ENCODE results near the gene EXOC6B. TPM values are rescaled to one million over a fixed set of nuclear protein-coding genes. Genes with fewer than 3 reads are reported as not detected.

EXOC6B gene
- total RNA-seq, 1 donor from 2014 or later: 13.8 TPM

DNA sequence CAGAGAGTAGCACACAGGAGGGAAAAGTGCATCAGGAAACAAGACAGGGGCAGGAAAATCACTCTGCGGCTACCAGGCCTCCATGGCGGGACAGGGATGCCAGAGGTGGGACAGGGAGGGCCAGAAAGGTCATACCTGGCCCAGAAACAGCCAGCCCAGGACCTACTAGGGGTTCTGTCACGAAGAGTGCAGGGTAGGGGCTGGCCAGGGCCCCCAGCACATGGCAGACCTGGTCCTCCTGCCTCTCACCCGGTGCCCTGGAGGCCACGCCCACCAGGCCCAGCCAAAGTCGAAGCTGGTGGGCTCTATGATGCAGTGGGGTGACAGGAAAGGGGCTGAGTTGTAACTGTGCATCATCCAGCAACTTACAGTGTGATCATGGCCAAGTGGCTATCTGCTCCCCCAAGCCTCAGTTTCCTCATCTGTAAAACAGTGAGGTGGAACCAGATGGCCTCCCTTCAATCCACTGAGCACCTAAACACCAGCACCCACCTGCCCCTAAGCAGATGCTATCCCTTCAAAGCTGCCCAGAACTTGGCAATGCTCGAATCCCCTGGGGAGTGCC is 688.8 kb downstream of the EXOC6B start:
- Mint-ChIP-seq H3K9me3 (no peaks in the 10 kb centered on the region), H3K36me3 (ENCODE audit: low read depth) (no peaks in the 10 kb centered on the region), H3K4me1 (peaks cover 2% of the 10 kb centered on the region), H3K4me3 (no peak overlapping the region), H3K27me3 (peaks cover 3% of the 10 kb centered on the region), H3K27ac (no peak overlapping the region)
- no peak for DNase-seq
- TF ChIP-seq, protein P1, sequence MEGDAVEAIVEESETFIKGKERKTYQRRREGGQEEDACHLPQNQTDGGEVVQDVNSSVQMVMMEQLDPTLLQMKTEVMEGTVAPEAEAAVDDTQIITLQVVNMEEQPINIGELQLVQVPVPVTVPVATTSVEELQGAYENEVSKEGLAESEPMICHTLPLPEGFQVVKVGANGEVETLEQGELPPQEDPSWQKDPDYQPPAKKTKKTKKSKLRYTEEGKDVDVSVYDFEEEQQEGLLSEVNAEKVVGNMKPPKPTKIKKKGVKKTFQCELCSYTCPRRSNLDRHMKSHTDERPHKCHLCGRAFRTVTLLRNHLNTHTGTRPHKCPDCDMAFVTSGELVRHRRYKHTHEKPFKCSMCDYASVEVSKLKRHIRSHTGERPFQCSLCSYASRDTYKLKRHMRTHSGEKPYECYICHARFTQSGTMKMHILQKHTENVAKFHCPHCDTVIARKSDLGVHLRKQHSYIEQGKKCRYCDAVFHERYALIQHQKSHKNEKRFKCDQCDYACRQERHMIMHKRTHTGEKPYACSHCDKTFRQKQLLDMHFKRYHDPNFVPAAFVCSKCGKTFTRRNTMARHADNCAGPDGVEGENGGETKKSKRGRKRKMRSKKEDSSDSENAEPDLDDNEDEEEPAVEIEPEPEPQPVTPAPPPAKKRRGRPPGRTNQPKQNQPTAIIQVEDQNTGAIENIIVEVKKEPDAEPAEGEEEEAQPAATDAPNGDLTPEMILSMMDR (IDR thresholded peaks at IDR 0.05): no peak
- POLR2A ChIA-PET: no interaction called here
- intact Hi-C loops (cut with micrococcal nuclease): no loop called here
- CTCF ChIA-PET: no interaction called here
- no peak for ATAC-seq (ENCODE audit: low read depth)

DNA sequence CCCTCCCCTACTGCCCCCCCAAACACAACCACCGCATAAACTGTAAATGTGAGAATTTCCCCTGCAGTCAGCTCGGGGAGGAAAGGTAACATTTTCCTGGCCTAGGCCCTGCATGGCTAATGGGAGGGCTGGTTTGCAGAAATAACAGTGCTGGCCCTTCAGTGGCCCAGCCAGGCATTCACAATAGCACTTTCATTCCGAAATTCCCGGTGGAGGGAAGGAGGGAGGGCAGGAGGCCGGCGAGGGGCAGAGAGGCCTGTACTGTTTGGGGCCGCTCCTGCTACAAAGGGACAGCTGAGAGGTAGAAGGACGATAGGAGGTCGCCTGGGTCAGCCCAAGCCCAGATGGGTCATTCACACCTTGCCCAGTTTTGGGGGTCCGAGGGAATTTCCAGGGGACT is 689.5 kb downstream of the EXOC6B start:
- Mint-ChIP-seq H3K27ac (no peak overlapping the region), H3K4me3 (no peak overlapping the region), H3K36me3 (ENCODE audit: low read depth) (no peaks in the 10 kb centered on the region), H3K9me3 (no peaks in the 10 kb centered on the region), H3K4me1 (peaks cover 2% of the 10 kb centered on the region), H3K27me3 (peaks cover 1% of the 10 kb centered on the region)
- TF ChIP-seq, protein P1 (IDR thresholded peaks at IDR 0.05): no peak
- POLR2A ChIA-PET: no interaction called here
- CTCF ChIA-PET: no interaction called here
- ATAC-seq (ENCODE audit: low read depth) (no peak), DNase-seq (no peak)
- intact Hi-C loops (cut with micrococcal nuclease): no loop called here

DNA sequence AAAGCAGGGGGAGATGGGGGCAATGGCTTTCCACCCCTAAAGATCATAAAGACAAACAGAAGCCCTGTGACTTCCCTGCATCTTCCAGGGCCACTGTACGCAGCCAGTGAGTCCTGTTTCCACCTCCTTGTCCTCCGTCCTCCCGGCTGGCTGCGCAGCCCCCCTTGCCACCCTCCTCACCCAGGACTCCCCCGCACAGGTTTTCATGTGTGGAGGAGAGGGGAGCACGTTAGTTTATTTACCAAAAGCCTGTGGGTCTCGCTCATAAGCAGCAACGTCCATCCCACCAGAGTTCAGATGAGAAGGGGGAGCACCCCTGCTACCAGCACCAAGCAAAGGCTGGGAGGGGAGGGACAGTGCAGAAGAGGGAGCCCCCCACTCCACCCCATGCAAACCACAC is 689.9 kb downstream of the EXOC6B start:
- Mint-ChIP-seq H3K27ac (no peak overlapping the region), H3K4me1 (peaks cover 2% of the 10 kb centered on the region), H3K4me3 (no peak overlapping the region), H3K36me3 (ENCODE audit: low read depth) (no peaks in the 10 kb centered on the region), H3K9me3 (no peaks in the 10 kb centered on the region), H3K27me3 (peaks cover 3% of the 10 kb centered on the region)
- ATAC-seq (ENCODE audit: low read depth) (no peak), DNase-seq (no peak)
- ChIA-PET POLR2A (no interaction called here), CTCF (no interaction called here)
- TF ChIP-seq, protein P1 (IDR thresholded peaks at IDR 0.05): no peak
- intact Hi-C loops (cut with micrococcal nuclease): no loop called here

DNA sequence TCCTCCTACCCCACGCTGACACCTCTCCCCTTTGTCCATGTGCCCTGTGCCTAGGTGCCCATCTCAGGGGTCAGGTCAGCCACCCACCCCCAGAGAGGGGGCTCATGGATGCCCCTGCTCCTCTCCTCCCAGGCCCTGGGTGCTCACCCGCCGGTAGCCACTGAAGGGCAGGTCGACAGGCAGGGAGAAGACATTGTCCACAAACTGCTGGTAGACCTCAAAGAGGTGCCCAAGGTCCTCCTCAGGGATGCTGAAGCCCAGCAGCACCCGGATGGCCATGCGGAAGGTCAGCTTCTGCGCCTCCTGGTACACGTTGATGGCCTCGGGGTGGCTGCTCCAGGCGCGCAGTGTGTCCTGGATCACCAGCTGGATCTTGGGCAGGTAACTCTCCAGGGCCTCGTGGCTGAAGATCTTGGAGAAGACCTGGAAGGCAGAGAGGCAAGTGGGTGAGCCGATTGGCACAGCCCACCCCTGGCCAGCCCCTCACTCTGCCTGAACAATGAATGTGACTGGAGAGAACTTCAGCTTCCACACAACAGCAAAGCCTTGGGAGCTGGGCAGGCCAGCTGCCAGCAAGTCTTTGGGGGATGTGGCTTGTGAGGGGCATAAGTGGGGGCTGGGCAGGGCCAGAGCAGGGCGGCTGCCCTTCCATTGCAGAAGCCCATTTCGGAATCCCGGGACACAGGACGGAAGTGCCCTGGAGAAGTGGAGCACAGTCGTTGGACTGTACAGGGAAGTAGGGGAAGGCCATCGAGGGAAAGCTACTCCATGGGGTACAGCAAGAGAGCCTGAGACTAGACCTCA is 690.6 kb downstream of the EXOC6B start:
- Mint-ChIP-seq H3K27me3 (peaks cover 9% of the 10 kb centered on the region), H3K9me3 (no peaks in the 10 kb centered on the region), H3K36me3 (ENCODE audit: low read depth) (no peaks in the 10 kb centered on the region), H3K4me1 (peaks cover 2% of the 10 kb centered on the region), H3K4me3 (no peak overlapping the region), H3K27ac (no peak overlapping the region)
- DNase-seq (no peak), ATAC-seq (ENCODE audit: low read depth) (no peak)
- TF ChIP-seq, protein P1 (IDR thresholded peaks at IDR 0.05): no peak
- ChIA-PET CTCF (no interaction called here), POLR2A (no interaction called here)
- intact Hi-C loops (cut with micrococcal nuclease): no loop called here

DNA sequence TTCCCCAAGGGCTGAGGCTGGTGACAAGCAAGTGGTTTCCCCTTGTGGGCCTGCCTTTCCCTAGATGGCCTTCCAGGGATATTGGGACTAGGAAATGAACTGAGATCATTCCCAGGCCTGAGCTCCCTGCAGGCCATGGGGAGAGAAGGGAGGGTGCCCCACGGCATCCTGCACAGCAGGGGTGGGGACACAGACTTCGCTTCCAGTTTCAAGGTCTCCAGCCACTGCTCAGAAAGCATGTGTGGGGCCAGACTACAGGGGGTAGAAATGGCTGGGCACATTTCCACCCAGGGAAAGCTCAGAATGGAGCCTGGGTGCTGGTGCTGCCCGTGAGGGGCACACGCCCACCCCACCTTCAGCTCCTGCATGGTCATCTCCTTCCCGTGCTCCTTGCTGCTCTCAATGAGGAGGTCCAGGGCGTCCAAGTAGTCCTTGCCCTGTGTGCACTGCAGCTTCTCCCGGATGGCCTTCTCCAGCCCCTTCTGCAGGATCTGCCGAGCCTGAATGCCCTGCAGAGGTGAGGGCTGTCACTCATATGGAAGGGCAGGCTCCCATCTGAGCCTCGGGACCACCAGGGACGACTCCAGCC is 691.3 kb downstream of the EXOC6B start:
- ChIA-PET CTCF (no interaction called here), POLR2A (no interaction called here)
- no peak overlapping the region for H3K4me3 Mint-ChIP-seq
- DNase-seq: no peak
- peaks cover 9% of the 10 kb centered on the region for H3K27me3 Mint-ChIP-seq
- intact Hi-C loops (cut with micrococcal nuclease): no loop called here
- no peak for ATAC-seq (ENCODE audit: low read depth)
- TF ChIP-seq, protein P1 (IDR thresholded peaks at IDR 0.05): no peak
- no peak overlapping the region for H3K27ac Mint-ChIP-seq
- no peaks in the 10 kb centered on the region for H3K9me3 Mint-ChIP-seq
- H3K36me3 Mint-ChIP-seq (ENCODE audit: low read depth): no peaks in the 10 kb centered on the region
- H3K4me1 Mint-ChIP-seq: peaks cover 2% of the 10 kb centered on the region

Measured in activated B cell treated with CpG ODN at 0.5 μM for 24 hours (primary cell).